PC-3 (cell line): ENCODE results near the gene RIMKLA. TPM values are rescaled to one million over a fixed set of nuclear protein-coding genes. Genes with fewer than 3 reads are reported as not detected.

ENCODE experiments used
- ATAC-seq: fragments of 200-7000 bp; cut with Tn5 transposase; 2 replicates; pipeline ENCODE4 v1.9.1; 2020; ENCODE audit warnings: mild to moderate bottlenecking, moderate library complexity
- BruUV-seq: library from RNA; stranded (reverse); fragments of 400-500 nt; replicated peaks from 2 replicates; lab custom pipeline; 2021; lab: Mats Ljungman, UMichigan
- CTCF ChIA-PET: fragments of 300-600 bp; sonication (Branson Sonifier 250); formaldehyde crosslinking; loops from one replicate; lab custom pipeline; 2022; ENCODE audit warnings: antibody characterized with exemption; lab: Charles Lee
- POLR2A ChIA-PET: fragments of 300-600 bp; sonication (Branson Sonifier 250); formaldehyde crosslinking; loops from one replicate; lab custom pipeline; 2022; ENCODE audit warnings: antibody characterized with exemption; ENCODE audit not compliant: unreplicated experiment; lab: Charles Lee
- DNase-seq: peaks from one replicate; pipeline ENCODE4 v3.0.0-alpha.2; 2015
- H2AFZ ChIP-seq: fragments of 300-600 bp; sonication (generic); 2 replicates; pipeline ENCODE4 v1.6.0; 2016; ENCODE audit warnings: antibody characterized with exemption, low read length
- H3F3A ChIP-seq: fragments of 300-600 bp; sonication (generic); one replicate; pipeline ENCODE4 v1.6.0; 2017; ENCODE audit warnings: antibody characterized with exemption, low read length, control low read depth, mild to moderate bottlenecking; ENCODE audit not compliant: unreplicated experiment
- H3K27ac ChIP-seq: fragments of 300-600 bp; sonication (generic); 2 replicates; pipeline ENCODE4 v1.5.1; 2016; ENCODE audit warnings: mild to moderate bottlenecking, low read length
- H3K27me3 ChIP-seq: fragments of 300-600 bp; sonication (generic); 2 replicates; pipeline ENCODE4 v1.6.1; 2016; ENCODE audit warnings: low read length, mixed read lengths
- H3K36me3 ChIP-seq: fragments of 300-600 bp; sonication (generic); 2 replicates; pipeline ENCODE4 v1.6.1; 2016; ENCODE audit warnings: low read depth, mixed run types, low read length, mixed read lengths
- H3K4me1 ChIP-seq: fragments of 300-600 bp; sonication (generic); 2 replicates; pipeline ENCODE4 v1.5.1; 2016; ENCODE audit warnings: low read length; ENCODE audit not compliant: insufficient read depth
- H3K4me2 ChIP-seq: fragments of 300-600 bp; sonication (generic); 2 replicates; pipeline ENCODE4 v1.6.0; 2016; ENCODE audit warnings: low read length
- H3K4me3 ChIP-seq: fragments of 300-600 bp; sonication (generic); 2 replicates; pipeline ENCODE4 v1.5.1; 2016; ENCODE audit warnings: mild to moderate bottlenecking, low read length, mixed read lengths
- H3K79me2 ChIP-seq: fragments of 300-600 bp; sonication (generic); 2 replicates; pipeline ENCODE4 v1.6.1; 2017; ENCODE audit warnings: low read length, mixed read lengths
- H3K9ac ChIP-seq: fragments of 300-600 bp; sonication (generic); 2 replicates; pipeline ENCODE4 v1.6.0; 2016; ENCODE audit warnings: mild to moderate bottlenecking, low read length
- H3K9me2 ChIP-seq: fragments of 300-600 bp; sonication (generic); replicated peaks from 2 replicates; pipeline ENCODE4 v1.6.1; 2016; ENCODE audit warnings: mixed run types, low read length, mixed read lengths
- H3K9me3 ChIP-seq: fragments of 300-600 bp; sonication (generic); 2 replicates; pipeline ENCODE4 v1.6.1; 2016; ENCODE audit warnings: low read length, mixed read lengths
- H4K20me1 ChIP-seq: fragments of 300-600 bp; sonication (generic); 2 replicates; pipeline ENCODE4 v1.6.1; 2016; ENCODE audit warnings: low read length, mixed read lengths
- EZH2 ChIP-seq: fragments of 300-600 bp; sonication (generic); IDR thresholded peaks from one replicate; pipeline ENCODE4 v1.6.1; 2017; ENCODE audit warnings: antibody characterized with exemption, mild to moderate bottlenecking, low read length; ENCODE audit not compliant: unreplicated experiment
- EZH2phosphoT487 ChIP-seq: fragments of 300-600 bp; sonication (generic); IDR thresholded peaks from 2 replicates; pipeline ENCODE4 v1.6.1; 2018; ENCODE audit warnings: mild to moderate bottlenecking, antibody characterized with exemption, low read length, borderline replicate concordance
- intact Hi-C: fragments of 100-400 bp; cut with micrococcal nuclease; formaldehyde crosslinking; loops from 2 replicates; pipeline ENCODE4 v1.9.0; 2023
- total RNA-seq: library from RNA; depleted of rRNA; stranded (reverse); fragments of >200 nt; gene quantifications from 2 replicates; pipeline ENCODE4 v1.2.3, GENCODE V29; 2014
- TF ChIP-seq, protein P1 (sequence below): fragments of 300-600 bp; sonication (generic); conservative IDR thresholded peaks from 2 replicates; pipeline ENCODE4 v1.5.1; 2017; ENCODE audit warnings: antibody characterized with exemption, low read depth, mild to moderate bottlenecking, low read length

RIMKLA gene
- total RNA-seq, 1 experiment from 2014 or later = 4.5 TPM

GRCh38 chr1:42434340-42434739 is 53.7 kb downstream of the RIMKLA start:
- DNase-seq = no peak
- no peak overlapping the region for H3K4me3 ChIP-seq

DNA sequence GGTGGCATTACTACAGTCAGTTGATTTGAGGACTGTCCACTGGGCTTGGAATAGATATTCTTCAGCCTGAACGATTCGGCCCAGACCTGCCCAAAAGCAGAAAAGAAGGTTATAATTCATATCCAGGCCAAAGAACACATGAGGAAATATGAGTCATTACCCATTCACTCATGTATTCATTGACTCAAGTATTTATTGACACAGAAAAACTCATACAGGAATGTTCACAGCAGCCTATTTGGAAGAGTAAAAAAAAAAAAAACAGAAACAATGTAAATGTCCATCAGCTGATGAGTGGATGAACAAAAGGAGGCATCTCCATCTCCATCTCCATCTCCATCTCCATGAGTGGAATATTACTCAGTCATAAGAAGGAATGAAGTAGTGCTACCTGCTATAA is 59.3 kb downstream of the RIMKLA start:
- H3K27ac ChIP-seq = peak overlapping the region; percentile 38
- H3K36me3 ChIP-seq = no peaks in the 10 kb centered on the region
- no peaks in the 10 kb centered on the region for H3K27me3 ChIP-seq
- intact Hi-C loops = loop anchor here (1.0 kb wide), 1 partner anchor 47 kb away; no protein-coding TSS in a partner anchor
- no peak overlapping the region for H2AFZ ChIP-seq
- H3K9ac ChIP-seq = no peak overlapping the region
- CTCF ChIA-PET = no interaction called here
- H3K9me3 ChIP-seq = no peaks in the 10 kb centered on the region
- DNase-seq (peak; percentile 85), ATAC-seq (peak; percentile 98)
- no peaks in the 10 kb centered on the region for H3F3A ChIP-seq
- BruUV-seq = no TSS peak
- H4K20me1 ChIP-seq = no peaks in the 10 kb centered on the region
- H3K79me2 ChIP-seq = no peaks in the 10 kb centered on the region
- TF ChIP-seq, protein P1, sequence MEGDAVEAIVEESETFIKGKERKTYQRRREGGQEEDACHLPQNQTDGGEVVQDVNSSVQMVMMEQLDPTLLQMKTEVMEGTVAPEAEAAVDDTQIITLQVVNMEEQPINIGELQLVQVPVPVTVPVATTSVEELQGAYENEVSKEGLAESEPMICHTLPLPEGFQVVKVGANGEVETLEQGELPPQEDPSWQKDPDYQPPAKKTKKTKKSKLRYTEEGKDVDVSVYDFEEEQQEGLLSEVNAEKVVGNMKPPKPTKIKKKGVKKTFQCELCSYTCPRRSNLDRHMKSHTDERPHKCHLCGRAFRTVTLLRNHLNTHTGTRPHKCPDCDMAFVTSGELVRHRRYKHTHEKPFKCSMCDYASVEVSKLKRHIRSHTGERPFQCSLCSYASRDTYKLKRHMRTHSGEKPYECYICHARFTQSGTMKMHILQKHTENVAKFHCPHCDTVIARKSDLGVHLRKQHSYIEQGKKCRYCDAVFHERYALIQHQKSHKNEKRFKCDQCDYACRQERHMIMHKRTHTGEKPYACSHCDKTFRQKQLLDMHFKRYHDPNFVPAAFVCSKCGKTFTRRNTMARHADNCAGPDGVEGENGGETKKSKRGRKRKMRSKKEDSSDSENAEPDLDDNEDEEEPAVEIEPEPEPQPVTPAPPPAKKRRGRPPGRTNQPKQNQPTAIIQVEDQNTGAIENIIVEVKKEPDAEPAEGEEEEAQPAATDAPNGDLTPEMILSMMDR = no peak
- no peak for TF ChIP-seq EZH2
- TF ChIP-seq EZH2phosphoT487 = no peak
- H3K9me2 ChIP-seq = no peaks in the 10 kb centered on the region
- no peak overlapping the region; the same call in 1 of the 2 replicates for H3K4me3 ChIP-seq
- POLR2A ChIA-PET = interaction anchor here (0.6 kb wide), 2 partner anchors 17 to 218 kb away, joined by 3 to 9 read pairs; no protein-coding TSS in a partner anchor
- H3K4me1 ChIP-seq = peaks cover 15% of the 10 kb centered on the region
- H3K4me2 ChIP-seq = peak overlapping the region; percentile 50

More at GRCh38 chr1:42434340-42434739, 53.7 kb downstream of the RIMKLA start:
- Histone ChIP-seq H3K4me2 (no peak overlapping the region), H2AFZ (no peak overlapping the region), H3K9me3 (no peaks in the 10 kb centered on the region), H4K20me1 (no peaks in the 10 kb centered on the region), H3K27ac (no peak overlapping the region), H3K36me3 (no peaks in the 10 kb centered on the region), H3K9ac (no peak overlapping the region), H3K9me2 (no peaks in the 10 kb centered on the region), H3K79me2 (no peaks in the 10 kb centered on the region), H3K4me1 (peaks cover 31% of the 10 kb centered on the region), H3K27me3 (no peaks in the 10 kb centered on the region), H3F3A (no peaks in the 10 kb centered on the region)
- ATAC-seq = no peak
- intact Hi-C loops = no loop called here
- ChIA-PET POLR2A (no interaction called here), CTCF (no interaction called here)
- TF ChIP-seq, protein P1 = no peak
- BruUV-seq = no TSS peak

DNA sequence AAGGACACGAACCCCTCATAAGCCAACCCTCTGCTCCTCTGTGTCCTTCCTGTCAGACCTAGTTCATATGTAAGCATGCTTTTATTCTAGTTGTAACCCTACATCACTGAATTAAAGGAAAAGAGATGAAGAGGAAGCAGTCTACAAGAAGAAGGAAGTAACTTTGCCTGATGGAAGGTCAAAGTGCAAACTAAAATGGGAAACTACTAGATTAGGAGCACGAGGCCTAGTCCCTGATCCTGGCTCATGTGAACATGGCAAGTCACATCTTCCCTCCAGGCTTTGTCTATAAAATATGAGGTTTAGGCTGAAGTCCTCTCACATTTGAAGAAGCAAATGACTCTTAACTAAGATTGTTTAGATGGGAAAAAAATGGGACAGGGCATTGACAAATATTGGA is 62.1 kb downstream of the RIMKLA start:
- H3K4me3 ChIP-seq = no peak overlapping the region
- H3K79me2 ChIP-seq = no peaks in the 10 kb centered on the region
- no peak overlapping the region for H3K9ac ChIP-seq
- H3K27me3 ChIP-seq = no peaks in the 10 kb centered on the region
- ChIA-PET POLR2A (no interaction called here), CTCF (no interaction called here)
- no peaks in the 10 kb centered on the region for H4K20me1 ChIP-seq
- no peaks in the 10 kb centered on the region for H3K9me3 ChIP-seq
- DNase-seq (no peak), ATAC-seq (no peak)
- no peaks in the 10 kb centered on the region for H3K36me3 ChIP-seq
- H3K4me2 ChIP-seq = no peak overlapping the region
- H2AFZ ChIP-seq = no peak overlapping the region
- TF ChIP-seq EZH2 (no peak), EZH2phosphoT487 (no peak)
- TF ChIP-seq, protein P1 = no peak
- BruUV-seq = no TSS peak
- H3K4me1 ChIP-seq = peaks cover 15% of the 10 kb centered on the region
- intact Hi-C loops = no loop called here
- H3K27ac ChIP-seq = no peak overlapping the region
- H3F3A ChIP-seq = no peaks in the 10 kb centered on the region
- no peaks in the 10 kb centered on the region for H3K9me2 ChIP-seq
